Neutrophil (primary cell): Measurements from ENCODE around the gene RTN3.
"Not testable (repeated sequence)": the region's sequence is repeated elsewhere in the genome, so short reads cannot be mapped to it uniquely, and the experiment has no call there.

Experiments
- H3K27ac ChIP-seq: fragments of 200-600 bp; sonication (generic); 2 replicates; pipeline ENCODE4 v1.5.1; 2016; ENCODE audit warnings: mild to moderate bottlenecking, moderate library complexity
- H3K27me3 ChIP-seq: fragments of 200-600 bp; sonication (generic); 2 replicates; pipeline ENCODE4 v1.6.0; 2016; ENCODE audit warnings: mild to moderate bottlenecking
- H3K36me3 ChIP-seq: fragments of 200-600 bp; sonication (generic); 2 replicates; pipeline ENCODE4 v1.5.1; 2017
- H3K4me1 ChIP-seq, 2 experiments: fragments of 200-600 bp in 1 of 2; sonication (generic) in 1 of 2; 1 replicate in 1 of 2; 2 replicates in 1 of 2; pipeline versions ENCODE4 v1.5.1 to v1.6.1; 2013 to 2016; ENCODE audit warnings: low read depth in 1 of 2, low read length in 1 of 2, mild to moderate bottlenecking in 1 of 2, moderate library complexity in 1 of 2; ENCODE audit not compliant: control insufficient read depth in 1 of 2, insufficient read depth in 1 of 2
- H3K4me3 ChIP-seq, 2 experiments: fragments of 200-600 bp in 1 of 2; sonication (generic) in 1 of 2; 1 replicate in 1 of 2; 2 replicates in 1 of 2; pipeline ENCODE4 v1.5.1; 2013 to 2016; ENCODE audit warnings: low read depth in 1 of 2, low read length in 1 of 2, mild to moderate bottlenecking in 1 of 2, moderate library complexity in 1 of 2
- H3K9me3 ChIP-seq: fragments of 200-600 bp; sonication (generic); 2 replicates; pipeline ENCODE4 v1.5.1; 2016
- CTCF ChIP-seq: fragments of 200-600 bp; sonication (generic); IDR thresholded peaks from 2 replicates; pipeline ENCODE4 v1.5.1; 2016; ENCODE audit warnings: antibody characterized with exemption

The RTN3 gene

GRCh38 chr11:63681321-63682065 lies at the start of gene RTN3:
TSS of gene RTN3 (plus strand) at chr11:63681500. CDS start at chr11:63681637, 137 bp downstream.
- TF ChIP-seq CTCF: peak; percentile 47
- H3K4me3 ChIP-seq: peak within 1 kb of the TSS; percentile 84 to 97
- peaks cover 5% of the 10 kb centered on the region for H3K36me3 ChIP-seq
- H3K27me3 ChIP-seq: no peaks in the 10 kb centered on the region
- H3K4me1 ChIP-seq: peaks cover 38 to 57% of the 10 kb centered on the region in 2 experiments
- H3K9me3 ChIP-seq: no peaks in the 10 kb centered on the region
- H3K27ac ChIP-seq: peak within 1 kb of the TSS; percentile 99

GRCh38 chr11:63635762-63636465 lies 45.4 kb upstream of the RTN3 start:
- H3K27ac ChIP-seq: no peak overlapping the region
- H3K36me3 ChIP-seq: peaks cover 28% of the 10 kb centered on the region
- H3K9me3 ChIP-seq: no peaks in the 10 kb centered on the region
- peak; percentile 72 for TF ChIP-seq CTCF
- H3K4me3 ChIP-seq: no peak overlapping the region
- H3K4me1 ChIP-seq: no peaks in the 10 kb centered on the region
- H3K27me3 ChIP-seq: no peaks in the 10 kb centered on the region

DNA sequence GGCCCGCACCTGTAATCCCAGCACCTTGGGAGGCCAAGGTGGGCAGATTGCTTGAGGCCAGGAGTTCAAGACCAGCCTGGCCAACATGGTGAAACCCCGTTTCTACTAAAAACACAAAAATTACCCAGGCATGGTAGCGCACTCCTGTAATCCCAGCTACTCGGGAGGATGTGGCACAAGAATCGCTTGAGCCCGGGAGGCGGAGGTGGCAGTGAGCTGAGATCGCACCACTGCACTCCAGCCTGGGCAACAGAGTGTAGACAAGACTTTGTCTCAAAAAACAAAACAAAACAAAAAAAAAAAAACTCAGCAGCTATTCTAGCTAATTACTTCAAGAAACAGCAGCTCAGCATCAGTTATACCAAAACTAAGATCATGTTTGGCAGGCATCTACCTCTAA lies 42.9 kb upstream of the RTN3 start:
- not testable (repeated sequence) for H3K9me3 ChIP-seq, H3K4me1 ChIP-seq, H3K4me3 ChIP-seq, H3K27me3 ChIP-seq, H3K27ac ChIP-seq
- peaks cover 24% of the 10 kb centered on the region for H3K36me3 ChIP-seq

DNA sequence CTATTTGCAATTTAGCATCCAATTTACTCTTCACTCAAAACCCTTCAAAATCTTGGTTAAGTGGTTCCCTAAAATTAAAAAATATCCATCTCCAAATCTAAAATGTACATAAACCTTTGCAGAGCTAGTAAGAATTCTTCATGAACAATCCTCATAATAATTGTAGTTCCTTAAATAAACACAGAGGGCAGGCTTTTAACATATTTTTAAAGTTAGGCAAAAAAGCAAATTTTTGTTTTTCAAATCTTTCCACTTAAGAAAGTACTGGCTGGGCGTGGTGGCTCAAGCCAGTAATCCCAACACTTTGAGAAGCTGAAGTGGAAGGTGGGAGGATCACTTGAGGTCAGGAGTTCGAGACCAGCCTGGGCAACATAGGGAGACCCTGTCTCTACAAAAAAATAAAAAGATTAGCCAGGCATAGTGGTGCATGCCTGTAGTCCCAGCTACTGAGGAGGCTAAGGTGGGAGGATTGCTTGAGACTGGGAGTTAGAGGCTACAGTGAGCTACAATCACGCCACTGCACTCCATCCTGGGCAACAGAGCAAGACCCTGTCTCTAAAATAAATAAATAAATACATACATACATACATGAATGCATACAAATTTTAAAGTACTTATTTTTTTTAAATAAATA lies 42.0 kb upstream of the RTN3 start:
- Histone ChIP-seq H3K4me3 (no peak overlapping the region), H3K9me3 (no peaks in the 10 kb centered on the region), H3K36me3 (peaks cover 24% of the 10 kb centered on the region), H3K27me3 (no peaks in the 10 kb centered on the region), H3K4me1 (no peaks in the 10 kb centered on the region), H3K27ac (no peak overlapping the region)
- peak; percentile 34 for TF ChIP-seq CTCF

- Histone ChIP-seq H3K4me1 (no peaks in the 10 kb centered on the region), H3K9me3 (no peaks in the 10 kb centered on the region), H3K27ac (no peak overlapping the region), H3K4me3 (no peak overlapping the region), H3K36me3 (peaks cover 29% of the 10 kb centered on the region), H3K27me3 (no peaks in the 10 kb centered on the region)
- no peak for TF ChIP-seq CTCF
These were observed 39.6 kb upstream of the RTN3 start for GRCh38 chr11:63641727-63642126.

DNA sequence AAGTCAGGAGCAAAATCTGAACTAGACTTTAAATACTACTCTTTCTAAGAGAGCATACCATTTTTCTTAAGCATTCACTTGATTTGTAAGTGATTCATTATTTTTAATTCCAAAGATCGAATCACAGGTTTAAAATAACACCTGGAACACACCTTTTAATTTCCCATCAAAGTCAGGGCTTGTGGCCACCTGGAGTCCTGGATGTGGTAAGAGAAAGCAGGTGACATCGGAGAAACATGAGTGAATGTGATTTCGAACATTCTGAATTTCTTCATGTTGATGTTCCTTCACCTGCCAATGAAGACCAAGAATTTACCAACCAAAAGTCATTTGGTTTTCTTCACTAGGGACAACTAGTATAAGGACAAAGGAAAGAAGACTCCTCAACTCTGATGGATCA lies 38.1 kb upstream of the RTN3 start:
- Histone ChIP-seq H3K27me3 (no peaks in the 10 kb centered on the region), H3K4me1 (no peaks in the 10 kb centered on the region), H3K36me3 (peaks cover 28% of the 10 kb centered on the region), H3K27ac (no peak overlapping the region), H3K4me3 (no peak overlapping the region), H3K9me3 (no peaks in the 10 kb centered on the region)
- TF ChIP-seq CTCF: no peak
